Activated CD4-positive, alpha-beta T cell treated with anti-CD3 and anti-CD28 coated beads, Interleukin-2, amount 50 U/mL, for 24 hours (primary cell): ENCODE data around the gene CORO1A.
A peak's percentile ranks its signal among the peaks of the same experiment; 100 is the strongest.
"Not testable (repeated sequence)": the region's sequence is repeated elsewhere in the genome, so short reads cannot be mapped to it uniquely, and the experiment has no call there.

Experiments used
- DNase-seq, 2 donors: peaks; one replicate each; pipeline ENCODE4 v3.0.0-alpha.2; 2020; ENCODE audit warnings: low read depth in 1 of 2, low spot score in 1 of 2

CORO1A gene

DNA sequence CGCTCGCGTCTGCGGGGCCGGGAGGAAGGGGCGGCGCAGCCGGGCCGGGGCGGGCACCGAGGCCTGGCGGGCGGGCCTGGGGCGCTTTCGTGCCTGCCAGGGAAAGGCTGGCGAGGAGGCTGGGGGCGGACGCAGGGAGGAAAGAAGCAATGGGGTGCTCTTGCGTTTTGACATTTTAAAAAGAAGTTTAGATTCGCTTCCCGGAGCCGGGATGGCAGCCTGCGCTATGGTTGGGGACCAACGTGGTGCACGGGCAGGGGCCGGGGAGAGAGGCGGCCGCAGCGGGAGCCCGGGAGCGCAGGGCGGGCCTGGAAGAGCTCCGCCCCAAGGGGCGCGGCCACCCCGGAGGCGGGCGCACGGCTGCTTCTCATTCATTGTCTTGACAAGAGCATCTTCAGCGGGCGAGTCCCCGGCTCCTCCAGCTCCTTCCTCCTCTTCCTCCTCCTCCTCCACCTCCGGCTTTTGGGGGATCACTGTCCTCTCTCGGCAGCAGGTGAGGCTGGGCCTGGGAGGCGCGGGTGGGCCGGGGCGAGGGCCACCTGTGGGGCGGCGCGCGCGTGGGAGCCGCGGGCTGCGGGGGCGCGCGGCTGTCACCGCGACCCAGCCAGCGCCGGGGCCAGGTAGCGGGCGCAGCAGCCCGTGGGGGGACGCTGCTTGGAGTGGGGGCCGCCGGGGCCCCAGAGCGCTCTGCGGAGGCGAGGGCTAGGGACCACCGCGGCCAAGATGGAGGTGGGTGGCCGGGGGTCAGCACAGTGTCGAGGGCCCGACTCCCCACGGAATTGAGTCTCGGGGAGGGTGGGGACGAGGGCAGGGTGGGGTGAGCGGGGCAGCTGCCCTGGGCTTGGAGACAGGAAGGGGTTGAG is at the start of gene CORO1A:
Gene CORO1A, plus strand, starts transcription at position 370 of the 863 bp plus-strand sequence. CDS start 1,608 bp downstream, outside the sequence.
- peak; percentile 69 to 75 for DNase-seq

DNA sequence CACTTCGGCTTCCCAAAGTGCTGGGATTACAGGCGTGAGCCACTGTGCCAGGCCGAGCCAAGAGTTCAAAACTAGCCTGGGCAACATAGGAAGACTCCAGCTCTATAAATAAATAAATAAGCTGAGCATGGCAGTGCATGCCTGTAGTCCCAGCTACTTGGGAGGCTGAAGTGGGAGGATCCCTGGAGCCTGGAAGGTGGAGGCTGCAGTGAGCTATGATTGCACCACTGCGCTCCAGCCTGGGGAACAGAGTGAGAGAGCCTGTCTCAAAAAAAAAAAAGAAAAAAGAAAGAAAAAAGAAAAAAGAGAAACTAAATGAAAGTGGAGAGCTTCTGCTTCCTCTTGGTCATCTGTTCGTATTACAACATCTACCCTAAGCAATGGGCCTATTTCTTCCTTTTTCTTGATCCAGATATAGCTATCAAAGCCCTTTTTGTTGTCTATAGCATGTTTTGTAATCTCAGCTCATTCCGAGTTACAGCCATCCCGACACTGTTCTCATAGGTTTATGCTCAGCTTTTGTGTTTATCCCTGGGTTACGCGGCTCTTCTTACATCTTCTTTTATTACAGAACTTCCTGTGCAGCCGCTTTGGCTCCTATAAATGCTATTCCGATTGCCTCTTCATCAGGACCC is 46.3 kb upstream of the CORO1A start:
- no peak for DNase-seq

DNA sequence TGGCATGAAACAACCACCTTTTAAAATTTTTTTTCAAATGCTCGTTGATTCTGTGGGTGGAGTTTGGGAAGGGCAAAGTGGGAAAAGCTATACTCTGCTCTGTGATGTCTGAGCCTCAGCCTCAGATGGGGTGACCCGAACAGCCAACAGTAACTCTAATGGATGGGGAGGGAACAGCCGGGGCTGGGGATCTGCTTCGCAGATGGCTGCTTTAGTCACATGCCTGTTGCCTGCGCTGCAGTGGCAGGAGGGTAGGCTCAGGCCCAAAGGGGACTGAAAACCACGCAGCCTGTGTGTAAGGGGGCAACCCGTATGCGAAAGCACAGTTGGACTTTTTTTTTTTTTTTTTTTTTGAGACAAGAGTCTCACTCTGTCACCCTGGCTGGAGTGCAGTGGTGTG is 45.5 kb upstream of the CORO1A start:
- DNase-seq: no peak

DNA sequence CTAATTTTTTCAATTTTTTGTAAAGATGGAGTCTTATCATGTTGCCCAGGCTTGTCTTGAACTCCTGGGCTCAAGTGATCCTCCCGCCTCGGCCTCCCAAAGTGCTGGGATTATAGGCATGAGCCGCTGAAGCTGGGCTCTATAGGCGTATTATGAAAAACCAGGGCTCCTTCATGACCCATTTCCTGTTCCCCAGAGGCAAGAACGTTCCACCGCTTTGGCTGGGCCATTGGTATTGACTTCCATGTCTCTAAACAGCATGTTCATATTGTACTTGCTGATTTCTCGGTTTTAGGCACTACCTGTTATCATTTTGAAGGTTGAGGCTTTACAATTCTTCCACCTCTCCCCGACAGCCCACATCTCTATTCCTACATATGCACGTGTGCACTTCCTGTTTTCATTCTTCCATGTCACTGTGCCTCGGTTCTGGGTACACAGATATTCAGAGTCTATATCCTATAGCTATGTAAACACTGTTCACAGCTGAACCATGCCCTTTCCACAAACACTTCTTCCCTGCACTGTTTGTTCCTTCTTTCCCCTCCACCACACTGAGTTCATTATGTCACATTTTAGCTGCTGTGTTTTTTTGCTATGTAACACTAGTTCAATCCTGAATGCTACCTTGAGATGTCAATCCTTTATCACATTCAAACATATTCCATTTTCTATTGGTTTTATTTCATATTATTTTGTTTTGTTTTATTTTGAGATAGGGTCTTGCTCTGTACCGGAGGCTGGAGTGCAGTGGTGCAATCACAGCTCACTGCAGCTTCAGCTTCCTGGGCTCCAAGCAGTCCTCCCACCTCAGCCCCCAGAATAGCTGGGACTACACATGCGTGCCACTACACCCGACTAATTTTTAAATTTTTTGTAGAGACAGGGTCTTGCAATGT is 43.6 kb upstream of the CORO1A start:
- DNase-seq: no peak

DNA sequence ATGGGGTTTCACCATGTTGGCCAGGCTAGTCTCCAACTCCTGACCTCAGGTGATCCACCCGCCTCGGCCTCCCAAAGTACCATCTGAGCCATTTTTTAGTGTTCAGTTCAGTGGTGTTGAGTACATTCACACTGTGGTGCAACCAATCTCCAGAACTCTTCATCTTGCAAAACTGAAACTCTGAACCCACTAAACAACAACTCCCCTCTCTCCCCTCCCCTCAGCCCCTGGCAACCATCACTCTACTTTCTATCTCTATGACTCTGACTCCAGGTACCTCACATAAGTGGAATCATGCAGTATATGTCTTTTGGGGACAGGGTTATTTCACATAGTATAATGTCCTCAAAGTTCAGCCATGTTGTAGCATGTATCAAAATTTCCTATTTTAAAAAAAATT is 41.7 kb upstream of the CORO1A start:
- no peak for DNase-seq

DNA sequence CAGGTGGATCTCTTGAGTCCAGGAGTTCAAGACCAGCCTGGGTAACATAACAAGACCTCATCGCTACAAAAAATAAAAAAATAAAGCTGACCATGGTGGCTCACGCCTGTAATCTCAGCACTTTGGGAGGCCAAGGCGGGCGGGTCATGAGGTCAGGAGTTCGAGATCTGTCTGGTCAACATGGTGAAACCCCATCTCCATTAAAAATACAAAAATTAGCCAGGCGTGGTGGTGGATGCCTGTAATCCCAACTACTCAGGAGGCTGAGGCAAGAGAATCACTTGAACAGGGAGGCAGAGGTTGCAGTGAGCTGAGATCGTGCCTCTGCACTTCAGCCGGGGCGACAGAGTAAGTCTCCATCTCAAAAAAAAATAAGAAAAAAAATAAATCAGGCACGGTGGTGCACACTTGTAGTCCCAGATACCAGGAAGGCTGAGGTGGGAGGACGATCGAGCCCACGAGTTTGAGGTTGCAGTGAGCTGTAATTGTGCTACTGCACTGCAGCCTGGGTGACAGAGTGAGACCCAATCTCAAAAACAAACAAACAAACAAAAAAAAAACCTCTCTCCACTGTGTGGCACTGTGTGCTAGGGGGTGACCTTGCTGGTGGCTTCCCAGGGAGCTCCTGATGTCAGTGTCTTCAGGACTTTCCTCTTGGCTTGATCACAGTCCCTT is 40.6 kb upstream of the CORO1A start:
- DNase-seq: no peak

DNA sequence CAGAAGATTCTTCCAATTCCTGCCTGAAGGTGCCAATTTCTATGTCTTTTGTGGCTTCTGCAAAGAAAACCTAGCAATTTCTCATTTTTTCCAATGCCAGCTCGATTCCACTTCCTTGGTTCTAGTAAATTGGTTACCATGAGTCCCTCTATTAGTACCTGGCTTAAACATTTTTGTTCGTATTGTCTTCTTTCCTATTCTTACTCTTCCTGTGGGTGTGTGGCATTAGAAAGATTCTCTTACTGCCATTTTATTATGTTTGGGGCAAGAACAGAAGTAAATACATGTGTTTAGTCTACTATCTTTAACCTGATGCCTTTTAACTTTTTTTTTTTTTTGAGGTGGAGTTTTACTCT is 40.1 kb upstream of the CORO1A start:
- DNase-seq: no peak

DNA sequence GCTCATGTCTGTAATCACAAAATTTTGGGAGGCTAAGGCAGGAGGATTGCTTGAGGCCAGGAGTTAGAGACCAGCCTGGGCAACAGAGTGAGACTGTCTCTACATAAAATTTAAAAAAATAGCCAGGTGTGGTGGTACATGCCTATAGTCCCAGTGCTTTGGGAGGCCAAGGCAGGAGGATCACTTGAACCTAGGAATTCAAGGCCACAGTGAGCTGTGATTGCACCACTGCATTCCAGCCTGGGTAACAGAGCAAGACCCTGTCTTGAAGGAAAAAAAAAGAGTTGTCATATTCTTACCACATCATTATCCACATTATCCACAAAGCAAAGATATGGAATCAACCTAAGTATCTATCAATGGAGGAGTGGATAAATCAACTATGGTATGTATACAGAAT is 39.4 kb upstream of the CORO1A start:
- no peak for DNase-seq

DNA sequence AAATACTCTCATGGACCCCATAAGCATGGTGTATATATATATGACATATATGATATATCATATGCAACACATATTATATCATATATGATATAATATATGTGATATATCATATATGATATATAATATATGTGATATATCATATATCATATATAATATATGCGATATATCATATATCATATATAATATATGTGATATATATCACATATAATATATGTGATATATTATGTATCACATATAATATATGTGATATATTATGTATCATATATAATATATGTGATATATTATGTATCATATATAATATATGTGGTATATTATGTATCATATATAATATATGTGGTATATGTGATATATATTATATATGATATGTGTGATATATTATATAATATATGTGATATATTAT is 38.5 kb upstream of the CORO1A start:
- no peak for DNase-seq

DNA sequence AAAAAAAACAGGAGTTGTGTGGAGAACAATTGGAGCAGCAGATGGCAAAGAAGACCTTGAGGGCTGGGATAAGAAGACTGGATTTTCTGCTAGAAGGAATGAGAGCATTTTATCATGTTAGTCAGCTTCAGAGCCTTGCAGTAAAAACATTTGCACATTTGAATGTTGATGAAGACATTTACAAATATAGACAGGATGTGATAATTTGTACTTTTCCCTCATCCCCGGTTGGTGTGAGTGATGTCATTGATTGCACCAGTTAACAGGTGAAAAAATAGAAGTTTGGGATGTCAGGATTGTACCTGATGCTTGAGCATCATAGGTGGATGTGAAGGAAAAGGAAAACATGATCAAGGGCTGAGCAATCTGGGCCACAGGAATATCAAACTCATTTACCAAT is 37.7 kb upstream of the CORO1A start:
- no peak for DNase-seq

DNA sequence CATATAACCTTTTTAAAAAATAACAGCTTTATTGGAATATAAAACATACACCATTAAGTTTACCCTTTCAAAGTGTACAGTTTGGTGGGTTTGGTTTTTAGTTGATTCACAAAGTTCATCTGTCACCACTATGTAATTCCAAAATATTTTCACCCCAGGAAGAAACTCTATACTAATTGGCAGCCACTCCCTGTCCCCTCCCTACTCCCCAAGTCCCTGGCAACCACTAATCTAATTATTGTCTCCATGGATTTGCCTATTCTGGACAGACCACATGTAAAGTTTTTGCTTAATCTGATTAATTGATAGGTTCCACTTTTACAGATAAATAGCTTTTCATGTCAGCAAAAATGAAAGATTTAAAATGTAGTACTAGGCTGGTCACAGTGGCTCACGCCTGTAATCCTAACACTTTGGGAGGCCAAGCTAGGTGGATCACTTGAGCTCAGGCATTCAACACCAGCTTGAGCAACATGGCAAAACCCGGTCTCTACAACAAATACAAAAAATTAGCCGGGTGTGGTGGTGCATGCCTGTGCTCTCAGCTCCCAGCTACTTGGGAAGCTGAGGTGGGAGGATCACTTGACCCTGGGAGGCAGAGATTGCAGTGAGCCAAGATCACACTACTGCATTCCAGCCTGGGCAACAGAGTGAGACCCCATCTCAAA is 35.4 kb upstream of the CORO1A start:
- DNase-seq: no peak

DNA sequence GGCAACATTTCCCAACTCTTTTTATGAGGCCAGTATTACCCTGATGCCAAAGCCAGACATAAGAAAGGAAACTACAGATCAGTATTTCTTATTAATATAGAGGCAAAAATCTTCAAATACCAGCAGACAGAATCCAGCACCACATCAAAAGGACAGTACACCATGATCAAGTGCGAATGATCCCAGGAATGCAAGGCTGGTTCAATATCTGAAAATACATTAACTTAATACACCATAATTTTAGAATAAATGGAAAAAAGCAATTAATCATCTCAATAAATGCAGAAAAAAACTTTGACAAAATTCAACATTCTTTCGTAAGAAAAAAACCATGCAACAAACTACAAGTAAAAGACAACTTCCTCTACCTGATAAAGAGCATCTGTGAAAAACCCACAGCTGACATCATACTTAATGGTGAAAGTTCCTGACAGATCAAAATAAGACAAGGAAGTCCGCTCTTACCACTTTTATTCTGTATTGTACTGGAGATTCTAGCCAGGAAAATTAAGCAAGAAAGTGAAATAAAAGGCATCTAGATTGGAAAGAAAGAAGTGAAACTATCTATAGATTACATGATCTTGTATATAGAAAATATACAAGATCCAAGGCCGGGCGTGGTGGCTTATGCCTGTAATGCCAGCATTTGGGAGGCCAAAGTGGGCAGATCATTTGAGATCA is 34.0 kb upstream of the CORO1A start:
- no peak for DNase-seq

DNA sequence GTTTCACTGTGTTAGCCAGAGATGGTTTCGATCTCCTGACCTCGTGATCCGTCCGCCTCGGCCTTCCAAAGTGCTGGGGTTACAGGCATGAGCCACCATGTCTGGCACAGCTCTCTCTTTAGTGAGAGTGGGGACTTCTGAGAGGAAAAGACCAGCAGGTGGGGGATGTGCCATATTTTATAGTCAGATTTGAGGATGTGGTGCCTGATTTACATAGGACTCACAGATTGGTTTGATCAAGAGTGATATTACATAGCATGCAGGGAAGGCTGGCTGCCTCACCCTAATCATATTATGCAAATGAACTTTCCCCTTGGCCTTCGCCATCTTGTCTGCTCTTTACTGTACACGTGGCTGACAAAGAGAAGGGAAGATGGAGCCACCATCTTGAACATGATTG is 32.3 kb upstream of the CORO1A start:
- DNase-seq: no peak

DNA sequence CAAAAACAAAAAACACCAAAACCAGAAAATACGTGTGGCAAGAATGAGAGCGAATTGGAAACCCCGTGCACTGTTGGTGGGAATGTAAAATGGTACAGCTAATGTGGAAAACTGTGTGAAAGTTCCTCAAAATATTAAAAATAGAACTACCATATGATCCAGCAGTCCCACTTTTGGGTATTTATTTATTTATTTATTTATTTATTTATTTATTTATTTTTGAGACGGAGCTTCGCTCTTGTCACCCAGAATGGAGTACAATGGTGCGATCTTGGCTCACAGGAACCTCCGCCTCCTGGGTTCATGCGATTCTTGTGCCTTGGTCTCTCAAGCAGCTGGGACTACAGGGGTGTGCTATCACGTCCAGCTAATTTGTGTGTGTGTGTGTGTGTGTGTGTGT is 30.9 kb upstream of the CORO1A start:
- no peak for DNase-seq

DNA sequence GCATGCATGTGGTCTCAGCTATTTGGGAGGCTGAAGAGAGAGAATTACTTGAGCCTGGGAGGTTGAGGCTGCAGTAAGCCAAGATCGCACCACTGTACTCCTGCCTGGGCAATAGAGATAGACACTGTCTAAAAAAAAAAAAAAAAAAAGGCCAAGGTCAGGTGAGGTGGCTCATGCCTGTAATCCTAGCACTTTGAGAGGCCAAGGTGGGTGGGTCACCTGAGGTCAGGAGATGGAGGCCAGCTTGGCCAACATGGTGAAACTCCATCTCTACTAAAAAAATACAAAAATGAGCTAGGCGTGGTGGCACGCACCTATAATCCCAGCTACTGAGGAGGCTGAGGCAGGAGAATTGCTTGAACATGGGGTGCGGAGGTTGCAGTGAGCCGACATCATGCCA is 28.2 kb upstream of the CORO1A start:
- DNase-seq: no peak

DNA sequence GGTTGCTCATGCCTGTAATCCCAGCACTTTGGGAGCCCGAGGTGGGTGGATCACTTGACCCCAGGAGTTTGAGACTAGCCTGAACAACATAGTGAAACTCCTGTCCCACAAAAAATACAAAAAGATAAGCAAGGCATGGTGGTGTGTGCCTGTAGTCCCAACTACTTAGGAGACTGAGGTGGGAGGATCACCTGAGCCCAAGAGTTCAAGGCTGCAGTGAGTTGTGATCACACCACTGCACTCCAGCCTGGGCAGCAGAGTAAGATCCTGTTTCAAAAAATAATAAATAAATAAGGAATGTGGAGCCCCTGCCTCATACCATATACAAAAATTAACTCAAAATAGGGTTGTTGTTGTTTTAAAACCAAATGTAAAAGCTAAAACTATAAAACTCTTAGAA is 26.2 kb upstream of the CORO1A start:
- DNase-seq: no peak

DNA sequence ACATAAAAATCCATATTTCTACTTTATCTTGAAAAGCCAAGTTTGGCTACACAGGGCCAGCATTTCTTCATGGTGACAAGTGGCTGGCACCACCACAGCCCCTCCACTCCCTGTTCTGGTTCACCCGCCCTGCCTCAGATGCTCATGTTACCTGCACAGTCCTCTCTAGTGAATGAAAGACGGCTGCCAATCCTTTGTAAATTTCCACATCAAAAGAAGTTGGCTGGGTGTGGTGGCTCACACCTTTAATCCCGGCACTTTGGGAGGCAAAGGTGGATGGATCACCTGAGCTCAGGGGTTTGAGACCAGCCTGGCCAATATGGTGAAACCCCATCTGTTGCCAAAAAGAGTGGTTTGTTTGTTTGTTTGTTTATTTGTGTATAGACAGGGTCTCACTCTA is 19.9 kb upstream of the CORO1A start:
- no peak for DNase-seq

DNA sequence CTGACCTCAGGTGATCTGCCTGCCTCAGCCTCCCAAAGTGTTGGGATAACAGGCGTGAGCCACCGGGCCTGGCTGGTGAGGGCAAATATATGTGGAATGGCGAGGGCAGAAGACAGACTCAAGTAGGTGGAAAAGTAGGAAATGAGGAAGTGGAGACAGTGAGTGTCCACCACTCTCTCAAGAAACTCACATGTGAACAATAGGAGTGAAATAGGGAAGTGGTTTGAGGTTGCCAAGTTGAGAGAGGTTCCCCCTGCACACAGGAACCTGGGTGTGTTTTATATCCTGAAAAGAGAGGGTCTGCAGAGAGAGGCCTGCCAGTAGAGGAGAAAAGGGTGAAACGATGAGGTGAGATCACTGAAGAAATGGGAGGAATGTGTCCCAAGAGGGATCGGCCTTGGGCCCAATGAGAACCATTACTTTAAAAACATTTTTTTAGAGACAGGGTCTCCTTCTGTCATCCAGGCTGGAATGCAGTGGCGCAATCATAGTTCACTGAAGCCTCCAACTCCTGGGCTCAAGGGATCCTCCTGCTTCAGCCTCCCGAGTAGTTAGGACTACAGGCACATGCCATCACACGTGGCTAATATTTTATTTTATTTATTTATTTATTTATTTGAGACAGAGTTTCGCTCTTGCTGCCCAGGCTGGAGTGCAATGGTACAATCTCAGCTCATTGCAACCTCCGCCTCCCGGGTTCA is 17.1 kb upstream of the CORO1A start:
- no peak for DNase-seq

DNA sequence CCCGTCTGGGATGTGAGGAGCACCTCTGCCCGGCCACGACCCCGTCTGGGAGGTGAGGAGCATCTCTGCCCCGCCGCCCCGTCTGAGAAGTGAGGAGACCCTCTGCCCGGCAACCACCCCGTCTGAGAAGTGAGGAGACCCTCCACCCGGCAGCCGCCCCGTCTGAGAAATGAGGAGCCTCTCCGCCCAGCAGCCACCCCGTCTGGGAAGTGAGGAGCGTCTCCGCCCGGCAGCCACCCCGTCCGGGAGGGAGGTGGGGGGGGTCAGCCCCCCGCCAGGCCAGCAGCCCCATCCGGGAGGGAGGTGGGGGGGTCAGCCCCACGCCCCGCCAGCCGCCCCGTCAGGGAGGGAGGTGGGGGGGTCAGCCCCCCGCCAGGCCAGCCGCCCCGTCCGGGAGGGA is 14.7 kb upstream of the CORO1A start:
- not testable (repeated sequence) for DNase-seq

DNA sequence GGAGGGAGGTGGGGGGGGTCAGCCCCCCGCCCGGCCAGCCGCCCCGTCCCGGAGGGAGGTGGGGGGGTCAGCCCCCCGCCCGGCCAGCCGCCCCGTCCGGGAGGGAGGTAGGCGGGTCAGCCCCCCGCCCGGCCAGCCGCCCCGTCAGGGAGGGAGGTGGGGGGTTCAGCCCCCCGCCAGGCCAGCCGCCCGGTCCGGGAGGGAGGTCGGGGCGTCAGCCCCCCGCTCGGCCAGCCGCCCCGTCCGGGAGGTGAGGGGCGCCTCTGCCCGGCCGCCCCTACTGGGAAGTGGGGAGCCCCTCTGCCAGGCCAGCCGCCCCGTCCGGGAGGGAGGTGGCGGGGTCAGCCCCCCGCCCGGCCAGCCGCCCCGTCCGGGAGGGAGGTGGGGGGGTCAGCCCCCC is 14.0 kb upstream of the CORO1A start:
- DNase-seq: not testable (repeated sequence)
